Fibroblast of lung (primary cell): Measurements from ENCODE around the gene TMED5.

Experiments used
- EZH2 ChIP-seq: IDR thresholded peaks from 2 replicates; pipeline ENCODE4 v1.5.1; 2012; ENCODE audit warnings: low read length, control low read depth, mild to moderate bottlenecking; ENCODE audit errors: missing control alignments
- TF ChIP-seq, protein P1 (sequence below), 2 donors: IDR thresholded peaks in 1 of 2; conservative IDR thresholded peaks in 1 of 2; 1 replicate in 1 of 2; 2 replicates in 1 of 2; pipeline ENCODE4 v1.5.1; 2011 to 2012; ENCODE audit warnings: low read length in 2 of 2, control low read depth in 1 of 2, inconsistent platforms in 1 of 2, low read depth in 1 of 2, mild to moderate bottlenecking in 1 of 2

- TF ChIP-seq, protein P1, sequence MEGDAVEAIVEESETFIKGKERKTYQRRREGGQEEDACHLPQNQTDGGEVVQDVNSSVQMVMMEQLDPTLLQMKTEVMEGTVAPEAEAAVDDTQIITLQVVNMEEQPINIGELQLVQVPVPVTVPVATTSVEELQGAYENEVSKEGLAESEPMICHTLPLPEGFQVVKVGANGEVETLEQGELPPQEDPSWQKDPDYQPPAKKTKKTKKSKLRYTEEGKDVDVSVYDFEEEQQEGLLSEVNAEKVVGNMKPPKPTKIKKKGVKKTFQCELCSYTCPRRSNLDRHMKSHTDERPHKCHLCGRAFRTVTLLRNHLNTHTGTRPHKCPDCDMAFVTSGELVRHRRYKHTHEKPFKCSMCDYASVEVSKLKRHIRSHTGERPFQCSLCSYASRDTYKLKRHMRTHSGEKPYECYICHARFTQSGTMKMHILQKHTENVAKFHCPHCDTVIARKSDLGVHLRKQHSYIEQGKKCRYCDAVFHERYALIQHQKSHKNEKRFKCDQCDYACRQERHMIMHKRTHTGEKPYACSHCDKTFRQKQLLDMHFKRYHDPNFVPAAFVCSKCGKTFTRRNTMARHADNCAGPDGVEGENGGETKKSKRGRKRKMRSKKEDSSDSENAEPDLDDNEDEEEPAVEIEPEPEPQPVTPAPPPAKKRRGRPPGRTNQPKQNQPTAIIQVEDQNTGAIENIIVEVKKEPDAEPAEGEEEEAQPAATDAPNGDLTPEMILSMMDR (conservative IDR thresholded peaks at IDR 0.05 in 1 of 2, IDR thresholded peaks at IDR 0.05 in 1 of 2; ENCODE audit: low read depth in 1 of 2, low read length in 2 of 2) = no peak
- no peak for TF ChIP-seq EZH2
Observed at GRCh38 chr1:93223023-93223675, 42.9 kb upstream of the TMED5 start.
